Smooth muscle cell (in vitro differentiated cells): ENCODE measurements around the gene RTN4RL2. TPM values are rescaled to one million over a fixed set of nuclear protein-coding genes. Genes with fewer than 3 reads are reported as not detected.

Experiments
- DNase-seq: peaks from one replicate; lab custom pipeline; 2025; ENCODE audit not compliant: unreplicated experiment; lab: John Stamatoyannopoulos, UW
- H2AFZ ChIP-seq: fragments of 200-600 bp; sonication (generic); 2 replicates; pipeline ENCODE4 v1.6.0; 2016; ENCODE audit warnings: antibody characterized with exemption, low read depth, mild to moderate bottlenecking
- H3F3A ChIP-seq: fragments of 200-600 bp; sonication (generic); 2 replicates; pipeline ENCODE4 v1.6.0; 2017; ENCODE audit warnings: antibody characterized with exemption, low read depth
- H3K27ac ChIP-seq: fragments of 200-600 bp; sonication (generic); 2 replicates; pipeline ENCODE4 v1.5.1; 2016; ENCODE audit warnings: low read depth, mild to moderate bottlenecking
- H3K27me3 ChIP-seq: fragments of 200-600 bp; sonication (generic); 2 replicates; pipeline ENCODE4 v1.6.1; 2016; ENCODE audit warnings: low read depth, mild to moderate bottlenecking
- H3K36me3 ChIP-seq: fragments of 200-600 bp; sonication (generic); 2 replicates; pipeline ENCODE4 v1.5.1; 2016; ENCODE audit warnings: low read depth
- H3K4me1 ChIP-seq: fragments of 200-600 bp; sonication (generic); 2 replicates; pipeline ENCODE4 v1.5.1; 2016; ENCODE audit warnings: low read depth
- H3K4me2 ChIP-seq: fragments of 200-600 bp; sonication (generic); 2 replicates; pipeline ENCODE4 v1.6.0; 2016; ENCODE audit warnings: mild to moderate bottlenecking
- H3K4me3 ChIP-seq: fragments of 200-600 bp; sonication (generic); 2 replicates; pipeline ENCODE4 v1.5.1; 2016; ENCODE audit warnings: mild to moderate bottlenecking
- H3K79me2 ChIP-seq: fragments of 200-600 bp; sonication (generic); 2 replicates; pipeline ENCODE4 v1.6.0; 2016; ENCODE audit warnings: low read depth, mild to moderate bottlenecking
- H3K9ac ChIP-seq: fragments of 200-600 bp; sonication (generic); 2 replicates; pipeline ENCODE4 v1.6.0; 2016; ENCODE audit warnings: low read depth
- H3K9me3 ChIP-seq: fragments of 200-600 bp; sonication (generic); replicated peaks from 2 replicates; pipeline ENCODE4 v1.5.1; 2016; ENCODE audit warnings: low read depth
- H4K20me1 ChIP-seq: fragments of 200-600 bp; sonication (generic); 2 replicates; pipeline ENCODE4 v1.6.0; 2016; ENCODE audit warnings: low read depth
- WGBS: methylation state at CpG from one replicate; pipeline ENCODE4 v1.1.7; 2016; ENCODE audit warnings: low lambda C conversion rate; 5-methylcytosine and 5-hydroxymethylcytosine counted together
- polyA plus RNA-seq: library from polyadenylated mRNA; unstranded; fragments of >200 nt; fragmentation: Nextera tagmentation; extraction: Ambion mirVana; gene quantifications from 2 replicates; pipeline ENCODE4 v1.2.1, GENCODE V29; 2016
- total RNA-seq: library from RNA; depleted of rRNA; stranded (reverse); fragments of >200 nt; gene quantifications from 2 replicates; pipeline ENCODE4 v1.2.3, GENCODE V29; 2014
- TF ChIP-seq, protein P1 (sequence below): fragments of 200-600 bp; sonication (generic); IDR thresholded peaks from 2 replicates; pipeline ENCODE4 v1.5.1; 2017; ENCODE audit warnings: borderline replicate concordance, mild to moderate bottlenecking, antibody characterized with exemption; ENCODE audit not compliant: insufficient read depth, poor library complexity, severe bottlenecking

RTN4RL2 gene
- total and polyA plus RNA-seq, 2 experiments from 2014 or later, result 0.34 TPM; not detected in 1

DNA sequence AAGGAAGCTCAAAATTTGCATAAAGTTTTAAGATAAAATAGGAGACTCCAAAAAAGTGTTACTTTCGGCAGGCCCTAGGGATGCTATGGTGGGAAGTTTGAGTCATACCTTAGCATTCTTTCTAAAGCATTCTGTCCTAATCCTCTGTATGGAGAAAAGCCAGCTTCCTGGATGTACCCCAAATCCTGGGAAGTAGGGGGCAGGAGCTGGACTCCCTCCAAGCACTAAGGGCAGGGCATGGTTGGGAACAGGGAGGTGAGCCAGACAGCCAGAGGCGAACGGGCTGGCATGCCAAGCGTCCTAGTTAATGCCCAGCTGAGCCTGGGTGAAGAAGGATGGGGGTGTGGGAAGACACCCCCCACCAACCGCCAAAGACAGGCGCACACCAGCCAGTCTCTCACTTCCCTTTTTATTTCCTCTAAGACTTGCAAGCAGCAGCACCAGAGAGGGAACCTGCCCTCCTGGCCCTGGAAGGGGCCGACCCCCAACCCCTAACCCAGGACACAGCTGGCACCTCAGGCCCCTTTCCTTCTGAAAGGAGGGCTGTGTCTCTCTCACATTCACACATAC lies 23.9 kb downstream of the RTN4RL2 start:
- H3K4me1 ChIP-seq, result peaks cover 6% of the 10 kb centered on the region
- H3K9me3 ChIP-seq, result no peaks in the 10 kb centered on the region
- no peak overlapping the region for H3K4me3 ChIP-seq
- H3K27me3 ChIP-seq, result peaks cover 49% of the 10 kb centered on the region
- no peaks in the 10 kb centered on the region for H4K20me1 ChIP-seq
- no peak overlapping the region for H3K27ac ChIP-seq
- H2AFZ ChIP-seq, result no peak overlapping the region
- H3K36me3 ChIP-seq, result no peaks in the 10 kb centered on the region
- DNase-seq, result no peak
- no peak overlapping the region for H3K4me2 ChIP-seq
- TF ChIP-seq, protein P1, sequence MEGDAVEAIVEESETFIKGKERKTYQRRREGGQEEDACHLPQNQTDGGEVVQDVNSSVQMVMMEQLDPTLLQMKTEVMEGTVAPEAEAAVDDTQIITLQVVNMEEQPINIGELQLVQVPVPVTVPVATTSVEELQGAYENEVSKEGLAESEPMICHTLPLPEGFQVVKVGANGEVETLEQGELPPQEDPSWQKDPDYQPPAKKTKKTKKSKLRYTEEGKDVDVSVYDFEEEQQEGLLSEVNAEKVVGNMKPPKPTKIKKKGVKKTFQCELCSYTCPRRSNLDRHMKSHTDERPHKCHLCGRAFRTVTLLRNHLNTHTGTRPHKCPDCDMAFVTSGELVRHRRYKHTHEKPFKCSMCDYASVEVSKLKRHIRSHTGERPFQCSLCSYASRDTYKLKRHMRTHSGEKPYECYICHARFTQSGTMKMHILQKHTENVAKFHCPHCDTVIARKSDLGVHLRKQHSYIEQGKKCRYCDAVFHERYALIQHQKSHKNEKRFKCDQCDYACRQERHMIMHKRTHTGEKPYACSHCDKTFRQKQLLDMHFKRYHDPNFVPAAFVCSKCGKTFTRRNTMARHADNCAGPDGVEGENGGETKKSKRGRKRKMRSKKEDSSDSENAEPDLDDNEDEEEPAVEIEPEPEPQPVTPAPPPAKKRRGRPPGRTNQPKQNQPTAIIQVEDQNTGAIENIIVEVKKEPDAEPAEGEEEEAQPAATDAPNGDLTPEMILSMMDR, result no peak
- H3F3A ChIP-seq, result no peaks in the 10 kb centered on the region
- no peaks in the 10 kb centered on the region for H3K79me2 ChIP-seq
- no peak overlapping the region for H3K9ac ChIP-seq
- WGBS, result 96% methylated on average over 7 of the region's 7 CpGs

DNA sequence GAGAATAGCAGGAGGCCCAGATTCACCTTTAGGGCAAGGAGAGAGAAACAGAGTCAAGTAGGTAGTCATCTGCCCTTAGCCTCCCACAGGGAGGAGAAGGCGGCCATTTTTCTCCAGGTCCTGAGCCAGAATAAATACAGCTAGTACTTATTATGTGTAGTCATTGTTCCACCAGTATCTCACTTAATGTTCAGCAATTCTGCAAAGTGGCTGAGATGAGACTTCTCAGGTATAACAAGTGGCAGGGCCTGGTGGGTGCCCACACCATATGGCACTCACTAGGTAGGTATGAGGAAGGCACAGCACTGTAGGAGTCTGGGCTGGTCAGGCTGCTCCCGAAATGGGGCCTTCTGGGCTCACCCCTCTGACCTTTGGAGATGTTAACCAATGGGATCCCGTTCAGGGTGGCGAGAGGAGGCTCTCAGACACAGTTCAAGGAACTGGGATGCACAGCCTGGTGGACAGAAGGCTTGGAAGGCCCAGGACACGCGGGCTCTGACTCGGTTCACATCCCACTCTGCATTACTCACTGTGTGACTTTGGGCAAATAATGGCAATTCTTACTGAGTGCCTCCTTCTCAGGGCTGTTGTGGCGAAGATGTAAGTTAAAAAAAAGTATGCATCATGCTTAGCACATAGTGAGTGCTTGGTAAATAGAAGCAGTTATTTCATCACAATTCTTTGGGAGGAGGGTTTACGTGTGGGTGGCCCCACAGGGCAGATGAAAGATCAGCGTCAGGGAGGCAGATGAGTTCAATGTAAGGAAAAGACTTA lies 25.1 kb downstream of the RTN4RL2 start:
- 71% methylated on average over 10 of the region's 10 CpGs for WGBS
- Histone ChIP-seq H3K9ac (no peak overlapping the region), H3K9me3 (no peaks in the 10 kb centered on the region), H2AFZ (no peak overlapping the region), H3K36me3 (no peaks in the 10 kb centered on the region), H3K4me1 (peaks cover 6% of the 10 kb centered on the region), H3K79me2 (no peaks in the 10 kb centered on the region), H3K27me3 (peaks cover 38% of the 10 kb centered on the region), H3K4me3 (no peak overlapping the region), H3K4me2 (no peak overlapping the region), H3K27ac (no peak overlapping the region), H4K20me1 (no peaks in the 10 kb centered on the region), H3F3A (no peaks in the 10 kb centered on the region)
- TF ChIP-seq, protein P1, result no peak
- DNase-seq, result no peak

DNA sequence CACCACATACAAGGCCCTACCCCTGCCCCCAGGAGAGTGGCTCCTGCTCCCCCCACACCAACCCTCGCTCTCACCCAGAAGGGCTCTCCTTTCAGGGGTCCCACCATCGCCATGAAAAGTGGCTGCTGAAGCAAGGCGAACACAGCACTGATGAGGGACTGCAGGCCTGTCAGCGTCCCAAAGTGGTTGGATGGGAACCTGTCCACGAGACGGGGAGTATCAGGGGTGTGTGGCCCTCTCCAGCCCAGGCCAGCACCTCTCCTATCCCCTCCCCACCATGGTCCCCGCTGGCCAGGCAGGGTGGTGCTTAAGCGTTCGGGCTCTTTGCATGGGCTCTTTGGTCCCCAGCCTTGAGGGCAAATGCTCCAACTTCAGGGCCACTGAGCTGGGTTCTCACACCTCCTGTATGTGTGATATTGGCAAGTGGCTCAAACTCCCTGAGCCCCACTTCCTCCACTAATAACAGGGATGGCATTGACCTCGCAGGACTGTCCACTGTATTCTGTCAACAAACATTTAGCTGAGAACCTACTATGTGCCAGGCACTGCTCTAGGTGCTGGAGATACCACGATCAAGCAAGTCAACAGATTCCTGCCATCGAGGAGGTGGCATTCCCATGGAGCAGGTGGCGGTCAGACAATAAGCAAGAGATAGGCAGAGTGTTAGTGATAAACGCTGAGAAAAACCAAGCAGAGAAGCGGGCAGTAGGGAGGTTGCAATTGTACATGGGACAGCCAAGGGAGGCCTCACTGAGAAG lies 26.9 kb downstream of the RTN4RL2 start:
- H3K79me2 ChIP-seq, result no peaks in the 10 kb centered on the region
- H4K20me1 ChIP-seq, result no peaks in the 10 kb centered on the region
- H3K27ac ChIP-seq, result no peak overlapping the region
- H3K9me3 ChIP-seq, result no peaks in the 10 kb centered on the region
- H3K36me3 ChIP-seq, result no peaks in the 10 kb centered on the region
- peaks cover 6% of the 10 kb centered on the region for H3K4me1 ChIP-seq
- no peak overlapping the region for H2AFZ ChIP-seq
- 96% methylated on average over 15 of the region's 15 CpGs for WGBS
- no peak for DNase-seq
- H3K4me3 ChIP-seq, result no peak overlapping the region
- no peak overlapping the region for H3K9ac ChIP-seq
- H3K27me3 ChIP-seq, result peaks cover 21% of the 10 kb centered on the region
- TF ChIP-seq, protein P1, result no peak
- H3F3A ChIP-seq, result no peaks in the 10 kb centered on the region
- H3K4me2 ChIP-seq, result no peak overlapping the region
